Thoracic aorta (tissue), 2 donors: ENCODE measurements around the gene MID1. TPM values are rescaled to one million over a fixed set of nuclear protein-coding genes. Genes with fewer than 3 reads are reported as not detected.
A peak's percentile ranks its signal among the peaks of the same experiment; 100 is the strongest.

ENCODE experiments used
- ATAC-seq: fragments of 150-250 bp; one replicate; pipeline ENCODE4 v1.8.0; 2017; ENCODE audit warnings: low read depth; ENCODE audit not compliant: insufficient number of reproducible peaks, low FRiP score
- DNase-seq: peaks from one replicate; pipeline ENCODE4 v3.0.0-alpha.2; 2020; ENCODE audit warnings: low spot score
- H3K27ac ChIP-seq, 2 donors: fragments of 200-600 bp; sonication (generic); 1 replicate in 1 of 2; 2 replicates in 1 of 2; pipeline ENCODE4 v1.5.1; 2016; ENCODE audit warnings: mild to moderate bottlenecking in 2 of 2, moderate library complexity in 2 of 2
- H3K27me3 ChIP-seq: fragments of 200-600 bp; sonication (generic); replicated peaks from 2 replicates; pipeline ENCODE4 v1.6.0; 2016; ENCODE audit warnings: mild to moderate bottlenecking; ENCODE audit not compliant: insufficient read depth
- H3K36me3 ChIP-seq: fragments of 200-600 bp; sonication (generic); one replicate; pipeline ENCODE4 v1.5.1; 2016
- H3K4me1 ChIP-seq, 2 donors: fragments of 200-600 bp; sonication (generic); 1 replicate in 1 of 2; 2 replicates in 1 of 2; pipeline versions ENCODE4 v1.5.1 to v1.6.0; 2016; ENCODE audit warnings: low read depth in 2 of 2, mild to moderate bottlenecking in 1 of 2; ENCODE audit not compliant: control insufficient read depth in 1 of 2
- H3K4me3 ChIP-seq: fragments of 200-600 bp; sonication (generic); 2 replicates; pipeline ENCODE4 v1.5.1; 2016; ENCODE audit warnings: mild to moderate bottlenecking
- H3K9me3 ChIP-seq: fragments of 200-600 bp; sonication (generic); 2 replicates; pipeline ENCODE4 v1.5.1; 2016
- total RNA-seq, 2 donors: library from RNA; depleted of rRNA; stranded (reverse); fragments of >200 nt; gene quantifications; one replicate each; pipeline versions ENCODE4 v1.1.0 to v1.2.3, GENCODE V29; 2016
- TF ChIP-seq, protein P1 (sequence below): fragments of 200-600 bp; sonication (generic); IDR thresholded peaks from one replicate; pipeline ENCODE4 v1.5.1; 2019; ENCODE audit warnings: antibody characterized with exemption

Gene MID1, protein sequence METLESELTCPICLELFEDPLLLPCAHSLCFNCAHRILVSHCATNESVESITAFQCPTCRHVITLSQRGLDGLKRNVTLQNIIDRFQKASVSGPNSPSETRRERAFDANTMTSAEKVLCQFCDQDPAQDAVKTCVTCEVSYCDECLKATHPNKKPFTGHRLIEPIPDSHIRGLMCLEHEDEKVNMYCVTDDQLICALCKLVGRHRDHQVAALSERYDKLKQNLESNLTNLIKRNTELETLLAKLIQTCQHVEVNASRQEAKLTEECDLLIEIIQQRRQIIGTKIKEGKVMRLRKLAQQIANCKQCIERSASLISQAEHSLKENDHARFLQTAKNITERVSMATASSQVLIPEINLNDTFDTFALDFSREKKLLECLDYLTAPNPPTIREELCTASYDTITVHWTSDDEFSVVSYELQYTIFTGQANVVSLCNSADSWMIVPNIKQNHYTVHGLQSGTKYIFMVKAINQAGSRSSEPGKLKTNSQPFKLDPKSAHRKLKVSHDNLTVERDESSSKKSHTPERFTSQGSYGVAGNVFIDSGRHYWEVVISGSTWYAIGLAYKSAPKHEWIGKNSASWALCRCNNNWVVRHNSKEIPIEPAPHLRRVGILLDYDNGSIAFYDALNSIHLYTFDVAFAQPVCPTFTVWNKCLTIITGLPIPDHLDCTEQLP
- 10 to 100 TPM; 37.0 to 37.7 TPM for total RNA-seq

DNA sequence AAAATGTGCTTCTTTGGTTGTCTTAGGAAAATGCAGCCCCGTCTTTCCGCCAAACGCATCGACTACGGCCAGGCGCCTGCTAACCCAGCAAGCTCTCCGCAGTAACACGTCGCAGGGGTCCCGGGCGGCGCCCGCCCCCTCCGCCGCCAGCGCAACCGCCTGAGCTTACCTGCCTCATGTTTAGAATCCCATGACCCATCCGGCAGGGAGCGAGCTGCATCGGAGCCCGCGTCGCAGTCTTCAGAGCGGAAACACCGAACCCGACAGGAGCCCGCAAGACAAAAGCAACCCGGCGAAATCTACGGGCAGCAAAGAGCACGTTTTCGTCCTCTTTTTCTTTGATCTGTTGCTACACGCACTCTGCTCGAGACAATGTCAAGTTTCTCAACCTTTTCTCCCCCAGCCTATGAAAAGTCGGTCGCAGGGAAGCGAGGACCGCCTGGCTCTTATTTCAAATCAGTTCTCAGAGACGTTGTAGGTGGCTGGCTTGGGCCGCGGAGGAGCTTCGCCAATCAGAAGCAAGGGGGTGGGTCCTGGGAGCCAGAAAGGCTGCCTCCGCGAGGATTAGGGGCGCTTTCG is at the start of gene MID1:
MID1 (minus strand) TSS at position 465 of the 579 bp plus-strand sequence. CDS start 53,038 bp downstream, outside the sequence.
- no peaks in the 10 kb centered on the region for H3K36me3 ChIP-seq
- TF ChIP-seq, protein P1, sequence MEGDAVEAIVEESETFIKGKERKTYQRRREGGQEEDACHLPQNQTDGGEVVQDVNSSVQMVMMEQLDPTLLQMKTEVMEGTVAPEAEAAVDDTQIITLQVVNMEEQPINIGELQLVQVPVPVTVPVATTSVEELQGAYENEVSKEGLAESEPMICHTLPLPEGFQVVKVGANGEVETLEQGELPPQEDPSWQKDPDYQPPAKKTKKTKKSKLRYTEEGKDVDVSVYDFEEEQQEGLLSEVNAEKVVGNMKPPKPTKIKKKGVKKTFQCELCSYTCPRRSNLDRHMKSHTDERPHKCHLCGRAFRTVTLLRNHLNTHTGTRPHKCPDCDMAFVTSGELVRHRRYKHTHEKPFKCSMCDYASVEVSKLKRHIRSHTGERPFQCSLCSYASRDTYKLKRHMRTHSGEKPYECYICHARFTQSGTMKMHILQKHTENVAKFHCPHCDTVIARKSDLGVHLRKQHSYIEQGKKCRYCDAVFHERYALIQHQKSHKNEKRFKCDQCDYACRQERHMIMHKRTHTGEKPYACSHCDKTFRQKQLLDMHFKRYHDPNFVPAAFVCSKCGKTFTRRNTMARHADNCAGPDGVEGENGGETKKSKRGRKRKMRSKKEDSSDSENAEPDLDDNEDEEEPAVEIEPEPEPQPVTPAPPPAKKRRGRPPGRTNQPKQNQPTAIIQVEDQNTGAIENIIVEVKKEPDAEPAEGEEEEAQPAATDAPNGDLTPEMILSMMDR: no peak
- no peaks in the 10 kb centered on the region for H3K9me3 ChIP-seq
- no peaks in the 10 kb centered on the region for H3K27me3 ChIP-seq
- ATAC-seq (no peak), DNase-seq (peak; percentile 13)
- peak within 1 kb of the TSS; percentile 73 for H3K4me3 ChIP-seq
- peak within 1 kb of the TSS; percentile 38 to 66 for H3K27ac ChIP-seq
- peaks cover 0 to 29% of the 10 kb centered on the region in 2 donors for H3K4me1 ChIP-seq

DNA sequence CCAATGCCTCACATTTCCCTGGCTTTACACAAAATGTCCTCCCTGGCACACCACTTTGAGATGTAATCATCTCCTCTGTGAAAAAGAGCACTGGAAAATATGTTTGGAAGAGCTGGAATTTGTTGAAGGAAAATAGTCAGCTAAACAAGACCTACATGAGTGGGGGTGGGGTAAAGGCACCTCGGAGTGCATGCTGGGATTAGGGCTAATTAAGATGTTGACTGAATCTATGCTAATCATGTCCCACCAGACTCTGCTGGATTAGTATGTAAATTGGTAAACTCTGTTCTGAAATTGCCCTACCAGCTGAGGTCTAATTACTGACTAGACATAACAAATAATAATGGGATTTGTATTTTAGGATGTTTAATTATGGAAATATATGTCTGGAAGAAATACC is 46.8 kb upstream of the MID1 start:
- no peak overlapping the region for H3K4me3 ChIP-seq
- no peaks in the 10 kb centered on the region for H3K4me1 ChIP-seq
- ATAC-seq (no peak), DNase-seq (no peak)
- H3K36me3 ChIP-seq: no peaks in the 10 kb centered on the region
- H3K27ac ChIP-seq: no peak overlapping the region
- H3K9me3 ChIP-seq: no peaks in the 10 kb centered on the region
- TF ChIP-seq, protein P1: no peak
- no peaks in the 10 kb centered on the region for H3K27me3 ChIP-seq

DNA sequence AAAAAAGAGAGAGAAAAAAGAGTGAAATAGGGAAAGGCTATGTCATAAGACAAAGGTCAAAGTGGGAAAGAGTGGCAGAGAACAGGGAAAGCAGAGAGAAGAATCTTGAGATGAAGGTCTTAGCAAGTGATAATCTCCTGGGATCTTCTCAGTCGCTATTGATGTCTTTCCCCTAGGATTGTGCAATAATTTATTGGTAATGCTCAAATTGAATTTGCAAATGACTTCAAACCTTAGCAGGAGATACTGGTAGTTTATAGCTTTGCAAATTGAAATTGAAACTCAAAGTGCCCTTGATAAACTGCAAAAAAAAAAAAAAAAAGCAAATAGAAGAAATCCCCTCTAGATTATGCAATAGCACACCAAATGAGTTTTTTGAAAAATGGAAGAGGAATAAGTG is 45.7 kb upstream of the MID1 start:
- Histone ChIP-seq H3K27ac (no peak overlapping the region), H3K4me1 (no peaks in the 10 kb centered on the region), H3K27me3 (no peaks in the 10 kb centered on the region), H3K9me3 (no peaks in the 10 kb centered on the region), H3K4me3 (no peak overlapping the region), H3K36me3 (no peaks in the 10 kb centered on the region)
- no peak for ATAC-seq
- no peak for DNase-seq
- TF ChIP-seq, protein P1: no peak

DNA sequence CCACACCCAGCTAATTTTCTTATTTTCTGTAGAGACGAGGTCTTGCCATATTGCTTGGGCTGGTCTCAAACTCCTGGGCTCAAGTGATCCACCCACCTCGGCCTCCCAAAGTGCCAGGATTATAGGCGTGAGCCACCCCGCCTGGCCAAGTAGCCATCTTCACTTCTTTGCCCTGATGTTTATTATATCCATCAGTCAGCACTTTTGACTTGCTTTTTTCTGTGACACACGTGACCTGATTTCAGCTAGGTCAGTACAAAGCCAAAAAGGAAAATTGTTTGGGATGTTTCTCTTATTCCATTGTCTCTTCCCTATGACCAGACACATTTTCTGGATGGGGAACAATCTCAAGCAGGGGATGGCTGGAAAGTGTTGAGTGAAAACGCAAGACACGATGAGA is 45.3 kb upstream of the MID1 start:
- Histone ChIP-seq H3K27ac (no peak overlapping the region), H3K9me3 (no peaks in the 10 kb centered on the region), H3K4me1 (no peaks in the 10 kb centered on the region), H3K27me3 (no peaks in the 10 kb centered on the region), H3K4me3 (no peak overlapping the region), H3K36me3 (no peaks in the 10 kb centered on the region)
- TF ChIP-seq, protein P1: no peak
- DNase-seq (no peak), ATAC-seq (no peak)

DNA sequence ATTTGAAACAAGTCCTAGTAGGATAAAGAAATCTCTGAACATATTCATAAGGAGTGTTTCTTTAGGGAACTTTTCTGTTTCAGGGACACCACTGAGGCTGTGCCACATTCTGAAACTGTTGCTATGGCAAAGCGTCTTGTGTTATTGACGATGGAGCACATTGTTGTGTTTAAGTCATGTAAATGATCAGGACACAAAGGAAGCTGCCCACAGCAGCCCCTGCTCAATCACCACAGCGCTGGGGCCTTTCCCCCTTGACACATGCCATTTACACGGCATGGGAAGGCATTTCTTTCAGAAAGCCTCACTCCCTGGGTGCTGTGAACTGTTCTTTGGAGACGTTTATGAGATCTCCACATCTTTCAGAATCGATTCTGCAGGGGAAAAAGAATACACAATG is 39.8 kb upstream of the MID1 start:
- no peaks in the 10 kb centered on the region for H3K4me1 ChIP-seq
- H3K9me3 ChIP-seq: no peaks in the 10 kb centered on the region
- no peak for DNase-seq
- H3K36me3 ChIP-seq: no peaks in the 10 kb centered on the region
- no peak overlapping the region for H3K4me3 ChIP-seq
- no peaks in the 10 kb centered on the region for H3K27me3 ChIP-seq
- ATAC-seq: no peak
- no peak overlapping the region for H3K27ac ChIP-seq
- TF ChIP-seq, protein P1: no peak
